Esophagus squamous epithelium (tissue), 4 donors: ENCODE data around the gene GMPPB.

ENCODE experiments used
- CTCF ChIP-seq, 6 experiments: fragments of 450-650 bp in 4 of 6; fragments of 200-600 bp in 2 of 6; sonication (generic) in 2 of 6; IDR thresholded peaks; one replicate each; pipeline ENCODE4 v1.5.1; 2016 to 2019; ENCODE audit warnings: antibody characterized with exemption in 6 of 6, mild to moderate bottlenecking in 4 of 6, moderate library complexity in 4 of 6
- POLR2A ChIP-seq, 4 donors: fragments of 450-650 bp; IDR thresholded peaks; one replicate each; pipeline ENCODE4 v1.6.1; 2017; ENCODE audit warnings: antibody characterized with exemption in 4 of 4, mild to moderate bottlenecking in 4 of 4, moderate library complexity in 3 of 4

GRCh38 chr3:49719214-49719884, 4.4 kb downstream of the GMPPB start, which contains the start of gene AMIGO3:
- TF ChIP-seq CTCF (IDR thresholded peaks at IDR 0.05) (peak; percentile 28 to 64 (median 50)), POLR2A (IDR thresholded peaks at IDR 0.05) (peak in 3 of 4 donors; percentile 78 to 83 (median 79))
